Testis (tissue), 3 donors: ENCODE measurements around the gene DNMBP. TPM values are rescaled to one million over a fixed set of nuclear protein-coding genes. Genes with fewer than 3 reads are reported as not detected.

Experiments
- DNase-seq: peaks from one replicate; pipeline ENCODE4 v3.0.0-alpha.2; 2019
- H3K27ac ChIP-seq, 2 donors: fragments of 200-600 bp; sonication (generic); one replicate each; pipeline ENCODE4 v1.5.1; 2019
- H3K27me3 ChIP-seq: fragments of 200-600 bp; sonication (generic); one replicate; pipeline ENCODE4 v1.5.1; 2019
- H3K36me3 ChIP-seq: fragments of 200-600 bp; sonication (generic); one replicate; pipeline ENCODE4 v1.5.1; 2017; ENCODE audit warnings: low read depth; ENCODE audit errors: missing control alignments
- H3K4me1 ChIP-seq: fragments of 200-600 bp; sonication (generic); one replicate; pipeline ENCODE4 v1.5.1; 2019
- H3K4me3 ChIP-seq, 2 donors: fragments of 200-600 bp; sonication (generic); one replicate each; pipeline ENCODE4 v1.5.1; 2017 to 2019
- H3K9me3 ChIP-seq: fragments of 200-600 bp; sonication (generic); one replicate; pipeline ENCODE4 v1.5.1; 2017
- POLR2A ChIP-seq: fragments of 450-650 bp; IDR thresholded peaks from one replicate; pipeline ENCODE4 v1.6.1; 2017; ENCODE audit warnings: antibody characterized with exemption, mild to moderate bottlenecking, moderate library complexity
- WGBS, 2 donors: methylation state at CpG; one replicate each; pipeline ENCODE4 v1.1.5; 2018; 5-methylcytosine and 5-hydroxymethylcytosine counted together
- intact Hi-C: fragments of 100-400 bp; cut with DNase I; formaldehyde crosslinking; loops from one replicate; pipeline ENCODE4 v1.15.1; 2023; ENCODE audit warnings: low total_unique reads
- polyA plus RNA-seq: library from polyadenylated mRNA; stranded (reverse); fragments of 350-450 nt; fragmentation: Illumina TruSeq; extraction: RNeasy Lipid Tissue Mini Kit (QIAGEN cat#74804); gene quantifications from one replicate; pipeline ENCODE4 v1.2.3, GENCODE V29; 2014; ENCODE audit warnings: low read depth, low replicate concordance; ENCODE audit not compliant: insufficient read depth
- total RNA-seq, 2 donors: library from RNA; depleted of rRNA; stranded (reverse); fragments of >200 nt; gene quantifications; one replicate each; pipeline ENCODE4 v1.2.3, GENCODE V29; 2016
- TF ChIP-seq, protein P1 (sequence below), 3 experiments: fragments of 450-650 bp in 2 of 3; fragments of 200-600 bp in 1 of 3; sonication (generic) in 1 of 3; IDR thresholded peaks; one replicate each; pipeline ENCODE4 v1.5.1; 2016 to 2019; ENCODE audit warnings: antibody characterized with exemption in 3 of 3, mild to moderate bottlenecking in 2 of 3, moderate library complexity in 1 of 3

The DNMBP gene
- total and polyA plus RNA-seq, 3 donors from 2014 or later = 20.8 to 36.0 (median 33.4) TPM

DNA sequence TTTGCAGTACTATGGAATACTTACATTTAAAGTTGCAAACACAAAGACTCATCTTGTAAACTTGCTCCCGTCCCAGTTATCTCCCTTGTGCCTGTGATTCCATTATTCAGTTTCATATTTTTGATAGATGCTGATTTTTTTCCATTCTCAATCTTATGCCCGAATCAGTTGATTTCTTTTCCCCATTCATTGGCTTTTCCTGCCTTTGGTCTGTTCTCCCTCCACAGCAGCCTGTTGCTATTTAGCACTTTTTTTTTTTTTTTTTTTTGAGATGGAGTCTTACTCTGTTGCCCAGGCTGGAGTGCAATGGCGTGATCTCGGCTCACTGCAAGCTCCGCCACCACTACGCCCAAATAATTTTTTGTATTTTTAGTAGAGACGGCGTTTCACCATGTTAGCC lies 149.3 kb downstream of the DNMBP start:
- 91 to 94% methylated on average over 8 of the region's 8 CpGs for WGBS, 2 donors
- DNase-seq = no peak
- intact Hi-C loops = no loop called here
- no peaks in the 10 kb centered on the region for H3K4me1 ChIP-seq
- TF ChIP-seq, protein P1, sequence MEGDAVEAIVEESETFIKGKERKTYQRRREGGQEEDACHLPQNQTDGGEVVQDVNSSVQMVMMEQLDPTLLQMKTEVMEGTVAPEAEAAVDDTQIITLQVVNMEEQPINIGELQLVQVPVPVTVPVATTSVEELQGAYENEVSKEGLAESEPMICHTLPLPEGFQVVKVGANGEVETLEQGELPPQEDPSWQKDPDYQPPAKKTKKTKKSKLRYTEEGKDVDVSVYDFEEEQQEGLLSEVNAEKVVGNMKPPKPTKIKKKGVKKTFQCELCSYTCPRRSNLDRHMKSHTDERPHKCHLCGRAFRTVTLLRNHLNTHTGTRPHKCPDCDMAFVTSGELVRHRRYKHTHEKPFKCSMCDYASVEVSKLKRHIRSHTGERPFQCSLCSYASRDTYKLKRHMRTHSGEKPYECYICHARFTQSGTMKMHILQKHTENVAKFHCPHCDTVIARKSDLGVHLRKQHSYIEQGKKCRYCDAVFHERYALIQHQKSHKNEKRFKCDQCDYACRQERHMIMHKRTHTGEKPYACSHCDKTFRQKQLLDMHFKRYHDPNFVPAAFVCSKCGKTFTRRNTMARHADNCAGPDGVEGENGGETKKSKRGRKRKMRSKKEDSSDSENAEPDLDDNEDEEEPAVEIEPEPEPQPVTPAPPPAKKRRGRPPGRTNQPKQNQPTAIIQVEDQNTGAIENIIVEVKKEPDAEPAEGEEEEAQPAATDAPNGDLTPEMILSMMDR (IDR thresholded peaks at IDR 0.05) = no peak
- no peak for TF ChIP-seq POLR2A
- no peak overlapping the region for H3K4me3 ChIP-seq
- H3K36me3 ChIP-seq = no peaks in the 10 kb centered on the region
- H3K27me3 ChIP-seq = no peaks in the 10 kb centered on the region
- H3K9me3 ChIP-seq = no peaks in the 10 kb centered on the region
- H3K27ac ChIP-seq = no peak overlapping the region

DNA sequence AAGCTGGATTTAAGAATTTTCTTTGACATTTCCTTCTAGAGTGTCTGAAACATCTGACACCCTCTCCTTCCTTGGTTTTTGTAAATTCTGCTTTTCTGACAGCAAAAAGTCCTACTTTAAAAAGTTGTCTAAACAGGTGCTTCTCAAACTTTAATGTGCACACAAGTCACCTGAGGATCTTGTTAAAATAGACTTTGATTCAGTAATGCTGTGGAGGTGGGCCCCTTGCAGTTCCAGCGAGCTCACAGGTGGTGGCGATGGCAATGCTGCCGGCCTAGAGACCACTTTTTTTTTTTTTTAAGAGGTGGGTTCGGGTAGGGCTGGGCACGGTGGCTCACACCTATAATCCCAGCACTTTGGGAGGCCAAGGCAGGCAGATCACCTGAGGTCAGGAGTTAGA lies 150.2 kb downstream of the DNMBP start:
- no peak for TF ChIP-seq POLR2A
- no peak for DNase-seq
- Histone ChIP-seq H3K9me3 (no peaks in the 10 kb centered on the region), H3K36me3 (no peaks in the 10 kb centered on the region), H3K27ac (no peak overlapping the region), H3K27me3 (no peaks in the 10 kb centered on the region), H3K4me3 (no peak overlapping the region), H3K4me1 (no peaks in the 10 kb centered on the region)
- WGBS, 2 donors = 42 to 72% methylated on average over 5 of the region's 5 CpGs
- intact Hi-C loops = no loop called here

DNA sequence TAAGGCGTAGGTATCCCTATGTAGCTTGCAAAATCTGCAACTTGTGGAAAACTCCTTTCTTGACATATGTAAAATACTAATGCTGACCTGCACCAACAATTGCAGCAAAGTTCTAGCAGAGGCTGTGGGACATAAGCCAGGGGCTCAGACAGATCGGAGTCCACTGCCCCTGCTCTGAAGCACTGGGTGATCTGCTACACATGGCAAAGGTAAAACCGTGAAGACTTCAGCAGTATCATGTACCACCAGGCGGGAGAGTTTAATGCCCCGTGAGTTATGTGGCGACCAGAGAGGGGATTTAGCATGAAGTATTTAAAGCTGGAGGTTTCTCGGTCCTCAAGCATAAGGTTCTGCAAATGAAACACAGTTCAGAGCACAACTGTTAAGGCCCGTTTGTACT lies 150.9 kb downstream of the DNMBP start:
- Histone ChIP-seq H3K4me3 (no peak overlapping the region), H3K27me3 (no peaks in the 10 kb centered on the region), H3K9me3 (no peaks in the 10 kb centered on the region), H3K27ac (no peak overlapping the region), H3K36me3 (no peaks in the 10 kb centered on the region), H3K4me1 (no peaks in the 10 kb centered on the region)
- intact Hi-C loops = no loop called here
- DNase-seq = no peak
- TF ChIP-seq, protein P1 (IDR thresholded peaks at IDR 0.05) = no peak
- TF ChIP-seq POLR2A = no peak
- 88 to 91% methylated on average over 7 to 8 of the region's 8 CpGs for WGBS, 2 donors

DNA sequence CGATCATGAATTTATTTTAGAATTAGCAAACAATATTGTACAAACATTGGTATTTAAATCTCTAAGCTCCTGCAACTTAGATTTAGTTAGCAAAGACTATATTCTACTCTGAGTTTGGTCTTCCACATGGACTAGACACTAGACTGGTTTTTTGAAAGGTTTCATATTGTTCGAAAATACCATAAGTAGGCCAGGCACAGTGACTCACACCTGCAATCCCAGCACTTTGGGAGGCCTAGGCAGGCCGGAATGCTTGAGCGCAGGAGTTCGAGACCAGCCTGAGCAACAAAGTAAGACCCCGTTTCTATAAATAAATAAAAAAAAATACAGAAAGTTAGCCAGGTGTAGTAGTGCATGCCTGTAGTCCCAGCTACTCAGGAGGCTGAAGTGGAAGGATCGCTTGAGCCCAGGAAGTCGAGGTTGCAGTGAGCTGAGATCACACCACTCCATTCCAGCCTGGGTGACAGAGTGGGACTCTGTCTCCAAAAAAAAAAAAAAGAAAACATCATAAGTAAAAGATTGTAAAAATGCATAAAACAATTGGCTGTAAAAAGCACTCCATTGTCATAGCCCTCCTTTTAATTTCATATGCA lies 154.2 kb downstream of the DNMBP start:
- WGBS, 2 donors = 90 to 93% methylated on average over 8 of the region's 8 CpGs
- DNase-seq = no peak
- intact Hi-C loops = no loop called here
- Histone ChIP-seq H3K4me1 (no peaks in the 10 kb centered on the region), H3K9me3 (no peaks in the 10 kb centered on the region), H3K27ac (no peak overlapping the region), H3K36me3 (no peaks in the 10 kb centered on the region), H3K4me3 (no peak overlapping the region), H3K27me3 (no peaks in the 10 kb centered on the region)
- TF ChIP-seq, protein P1 (IDR thresholded peaks at IDR 0.05) = no peak
- TF ChIP-seq POLR2A = no peak

DNA sequence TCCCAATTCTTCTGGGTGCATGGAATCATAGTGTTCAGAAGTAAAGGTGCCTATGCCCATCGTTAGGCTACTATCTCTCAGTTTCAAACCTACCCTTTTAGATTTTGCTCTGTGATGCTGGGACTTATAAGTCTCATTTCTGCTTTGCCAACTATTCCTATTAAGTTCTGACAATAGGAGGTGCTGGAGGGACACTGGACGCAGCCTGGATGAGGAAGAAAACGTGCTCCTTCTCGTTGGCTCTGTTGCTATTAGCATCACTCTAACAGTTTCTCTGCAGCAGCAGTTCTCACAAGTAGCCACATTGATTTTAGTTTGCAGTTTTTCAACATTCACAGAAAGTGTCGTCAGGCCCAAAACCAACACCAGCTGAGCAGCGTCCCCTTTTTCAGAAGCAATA lies 154.9 kb downstream of the DNMBP start:
- Histone ChIP-seq H3K27me3 (no peaks in the 10 kb centered on the region), H3K36me3 (no peaks in the 10 kb centered on the region), H3K9me3 (no peaks in the 10 kb centered on the region), H3K4me1 (no peaks in the 10 kb centered on the region), H3K27ac (no peak overlapping the region), H3K4me3 (no peak overlapping the region)
- TF ChIP-seq, protein P1 (IDR thresholded peaks at IDR 0.05) = peak; percentile 36 to 47 (median 45)
- TF ChIP-seq POLR2A = no peak
- intact Hi-C loops = no loop called here
- WGBS, 2 donors = 34 to 43% methylated on average over 6 of the region's 6 CpGs
- peak; percentile 67 for DNase-seq
